H9 (cell line): ENCODE data around the gene NTPCR. TPM values are rescaled to one million over a fixed set of nuclear protein-coding genes. Genes with fewer than 3 reads are reported as not detected.

ENCODE experiments used
- DNase-seq: peaks from one replicate; pipeline ENCODE4 v3.0.0-alpha.2; 2017
- H2AFZ ChIP-seq: one replicate; pipeline ENCODE4 v1.6.1; 2013; ENCODE audit warnings: mild to moderate bottlenecking, low read length, control low read depth, moderate library complexity
- H2AK5ac ChIP-seq: 2 replicates; pipeline ENCODE4 v1.6.1; 2013; ENCODE audit warnings: low read length, control low read depth, mixed read lengths; ENCODE audit not compliant: insufficient read length
- H2BK120ac ChIP-seq: one replicate; pipeline ENCODE4 v1.6.1; 2013; ENCODE audit warnings: low read depth, mild to moderate bottlenecking, low read length, control low read depth, inconsistent platforms; ENCODE audit not compliant: poor library complexity, severe bottlenecking
- H2BK12ac ChIP-seq: 2 replicates; pipeline ENCODE4 v1.6.1; 2013; ENCODE audit warnings: low read length, control low read depth, mixed read lengths, low read depth; ENCODE audit not compliant: insufficient read length
- H2BK15ac ChIP-seq: 2 replicates; pipeline ENCODE4 v1.6.1; 2013; ENCODE audit warnings: low read depth, low read length, control low read depth
- H2BK20ac ChIP-seq: one replicate; pipeline ENCODE4 v1.6.1; 2013; ENCODE audit warnings: low read depth, mild to moderate bottlenecking, low read length, control low read depth, inconsistent platforms; ENCODE audit not compliant: poor library complexity, severe bottlenecking
- H2BK5ac ChIP-seq: 2 replicates; pipeline ENCODE4 v1.6.1; 2013; ENCODE audit warnings: low read length, control low read depth, mixed read lengths; ENCODE audit not compliant: insufficient read length
- H3K14ac ChIP-seq: 2 replicates; pipeline ENCODE4 v1.6.1; 2013; ENCODE audit warnings: low read length, control low read depth; ENCODE audit not compliant: insufficient read depth
- H3K18ac ChIP-seq: 2 replicates; pipeline ENCODE4 v1.6.1; 2013; ENCODE audit warnings: low read depth, mild to moderate bottlenecking, mixed read lengths, low read length, control low read depth; ENCODE audit not compliant: insufficient read length
- H3K23ac ChIP-seq: 2 replicates; pipeline ENCODE4 v1.6.1; 2013; ENCODE audit warnings: low read length, control low read depth, mixed read lengths, low read depth; ENCODE audit not compliant: insufficient read length
- H3K23me2 ChIP-seq: 2 replicates; pipeline ENCODE4 v1.6.1; 2013; ENCODE audit warnings: low read depth, mild to moderate bottlenecking, mixed read lengths, low read length, control low read depth; ENCODE audit not compliant: insufficient read length, poor library complexity, severe bottlenecking
- H3K27ac ChIP-seq: 2 replicates; pipeline ENCODE4 v1.5.1; 2013; ENCODE audit warnings: low read length, control low read depth, mixed read lengths, low read depth; ENCODE audit not compliant: insufficient read length
- H3K27me3 ChIP-seq: 2 replicates; pipeline ENCODE4 v1.6.1; 2013; ENCODE audit warnings: low read length, control low read depth, inconsistent platforms; ENCODE audit not compliant: insufficient read depth
- H3K4ac ChIP-seq: 2 replicates; pipeline ENCODE4 v1.6.1; 2013; ENCODE audit warnings: low read depth, mild to moderate bottlenecking, control low read depth, inconsistent platforms, low read length, moderate library complexity
- H3K4me1 ChIP-seq: 2 replicates; pipeline ENCODE4 v1.6.1; 2013; ENCODE audit warnings: low read length, control low read depth, inconsistent platforms; ENCODE audit not compliant: insufficient read depth
- H3K4me2 ChIP-seq: 2 replicates; pipeline ENCODE4 v1.6.1; 2013; ENCODE audit warnings: low read length, control low read depth, mixed read lengths; ENCODE audit not compliant: insufficient read length, insufficient read depth
- H3K56ac ChIP-seq: 2 replicates; pipeline ENCODE4 v1.6.1; 2013; ENCODE audit warnings: low read depth, mild to moderate bottlenecking, mixed read lengths, low read length, control low read depth; ENCODE audit not compliant: insufficient read length
- H3K79me1 ChIP-seq: 2 replicates; pipeline ENCODE4 v1.6.1; 2013; ENCODE audit warnings: low read depth, mild to moderate bottlenecking, moderate library complexity, low read length, control low read depth, inconsistent platforms; ENCODE audit not compliant: insufficient read depth, poor library complexity, severe bottlenecking
- H3K79me2 ChIP-seq: 2 replicates; pipeline ENCODE4 v1.6.1; 2013; ENCODE audit warnings: low read length, control low read depth, inconsistent platforms; ENCODE audit not compliant: insufficient read depth
- H3K9ac ChIP-seq: 2 replicates; pipeline ENCODE4 v1.6.1; 2013; ENCODE audit warnings: low read length, control low read depth, mixed read lengths; ENCODE audit not compliant: insufficient read length; ENCODE audit errors: extremely low read depth
- H3K9me3 ChIP-seq: one replicate; pipeline ENCODE4 v1.6.1; 2013; ENCODE audit warnings: low read depth, low read length, inconsistent platforms; ENCODE audit not compliant: control insufficient read depth
- H3T11ph ChIP-seq: one replicate; pipeline ENCODE4 v1.6.1; 2013; ENCODE audit warnings: mild to moderate bottlenecking, low read length, control low read depth, inconsistent platforms
- H4K20me1 ChIP-seq: one replicate; pipeline ENCODE4 v1.6.1; 2013; ENCODE audit not compliant: control insufficient read depth, insufficient read length, insufficient read depth
- H4K5ac ChIP-seq: 2 replicates; pipeline ENCODE4 v1.6.1; 2013; ENCODE audit warnings: low read depth, mild to moderate bottlenecking, mixed read lengths, low read length, control low read depth; ENCODE audit not compliant: insufficient read length
- H4K8ac ChIP-seq: replicated peaks from 2 replicates; pipeline ENCODE4 v1.6.1; 2013; ENCODE audit warnings: low read length, control low read depth, mixed read lengths, low read depth; ENCODE audit not compliant: insufficient read length
- H4K91ac ChIP-seq: 2 replicates; pipeline ENCODE4 v1.6.1; 2013; ENCODE audit warnings: low read depth, mild to moderate bottlenecking, moderate library complexity, mixed read lengths, low read length, control low read depth; ENCODE audit not compliant: insufficient read length
- H3K27ac Mint-ChIP-seq, 3 experiments: 2 replicates in 2 of 3; 3 replicates in 1 of 3; pipeline ENCODE4 v1.8.0; 2020 to 2021; ENCODE audit warnings: mixed read lengths in 3 of 3, mild to moderate bottlenecking in 1 of 3, moderate library complexity in 1 of 3
- H3K27me3 Mint-ChIP-seq: 2 replicates; pipeline ENCODE4 v1.8.0; 2021; ENCODE audit warnings: low read depth, mild to moderate bottlenecking, moderate library complexity, mixed read lengths
- H3K36me3 Mint-ChIP-seq, 3 experiments: 2 replicates in 2 of 3; 3 replicates in 1 of 3; pipeline ENCODE4 v1.8.0; 2020 to 2021; ENCODE audit warnings: low read depth in 3 of 3, mixed read lengths in 3 of 3; ENCODE audit not compliant: insufficient read depth in 1 of 3
- H3K4me1 Mint-ChIP-seq, 2 experiments: 2 replicates each; pipeline ENCODE4 v1.8.0; 2020; ENCODE audit warnings: mixed read lengths in 2 of 2
- H3K4me3 Mint-ChIP-seq, 2 experiments: 2 replicates in 1 of 2; 3 replicates in 1 of 2; pipeline ENCODE4 v1.8.0; 2020 to 2021; ENCODE audit warnings: mild to moderate bottlenecking in 2 of 2, mixed read lengths in 2 of 2, moderate library complexity in 1 of 2
- H3K9me3 Mint-ChIP-seq, 2 experiments: 2 replicates in 1 of 2; 3 replicates in 1 of 2; pipeline ENCODE4 v1.8.0; 2020; ENCODE audit warnings: mild to moderate bottlenecking in 2 of 2, mixed read lengths in 2 of 2, moderate library complexity in 1 of 2
- CTCF ChIP-seq: fragments of 200-600 bp; sonication (generic); conservative IDR thresholded peaks from 3 replicates; pipeline ENCODE4 v1.8.0; 2021; ENCODE audit warnings: antibody characterized with exemption, mild to moderate bottlenecking
- WGBS: extraction: QIAGEN DNeasy Blood & Tissue Kit; methylation state at CpG from one replicate; pipeline ENCODE4 v1.1.7; 2013; ENCODE audit warnings: missing lambda C conversion rate, low lambda C conversion rate, mixed read lengths; ENCODE audit not compliant: insufficient read length; ENCODE audit errors: extremely low coverage; 5-methylcytosine and 5-hydroxymethylcytosine counted together
- total RNA-seq: library from RNA; stranded (reverse); gene quantifications from 2 replicates; pipeline ENCODE4 v1.2.1, GENCODE V29; 2021

NTPCR gene
- total RNA-seq, 1 experiment from 2014 or later = 87.4 TPM

- no peak overlapping the region for H2AFZ ChIP-seq
- H3K79me2 ChIP-seq = no peaks in the 10 kb centered on the region
- no peak overlapping the region for H3K27ac Mint-ChIP-seq
- H4K91ac ChIP-seq = no peak overlapping the region
- H2BK15ac ChIP-seq = no peak overlapping the region
- H3K79me1 ChIP-seq = no peaks in the 10 kb centered on the region
- H3K9ac ChIP-seq = no peak overlapping the region
- no peak overlapping the region for H3K18ac ChIP-seq
- no peak overlapping the region for H4K8ac ChIP-seq
- H2BK5ac ChIP-seq = no peak overlapping the region
- no peak overlapping the region for H3K23ac ChIP-seq
- H3T11ph ChIP-seq = no peak overlapping the region
- DNase-seq = no peak
- no peaks in the 10 kb centered on the region for H3K9me3 ChIP-seq
- no peak overlapping the region for H3K4ac ChIP-seq
- no peaks in the 10 kb centered on the region for H3K4me1 Mint-ChIP-seq
- TF ChIP-seq CTCF = no peak
- H3K23me2 ChIP-seq = no peaks in the 10 kb centered on the region
- no peaks in the 10 kb centered on the region for H4K20me1 ChIP-seq
- H3K4me3 Mint-ChIP-seq = no peak overlapping the region
- H3K4me2 ChIP-seq = no peak overlapping the region
- no peak overlapping the region for H4K5ac ChIP-seq
- no peak overlapping the region for H2AK5ac ChIP-seq
- H3K36me3 Mint-ChIP-seq = peaks cover 56 to 87% (median 85%) of the 10 kb centered on the region in 3 experiments
- no peak overlapping the region for H3K56ac ChIP-seq
- WGBS = no CpG with 5 or more reads among the region's 2 CpGs
- H3K14ac ChIP-seq = no peak overlapping the region
- H3K27me3 ChIP-seq = no peaks in the 10 kb centered on the region
- no peak overlapping the region for H3K27ac ChIP-seq
- H3K9me3 Mint-ChIP-seq = peaks cover 4 to 12% of the 10 kb centered on the region in 2 experiments; a peak in 3 of 5 replicates
- no peak overlapping the region for H2BK12ac ChIP-seq
- no peak overlapping the region for H2BK20ac ChIP-seq
- no peaks in the 10 kb centered on the region for H3K27me3 Mint-ChIP-seq
- H2BK120ac ChIP-seq = no peak overlapping the region
- H3K4me1 ChIP-seq = no peaks in the 10 kb centered on the region
Measured at GRCh38 chr1:232973652-232974611, 23.5 kb downstream of the NTPCR start.
